SU-DHL-6 (cell line): ENCODE results near the gene PPP2R1A.

Experiments
- EZH2phosphoT487 ChIP-seq: fragments of 200-600 bp; sonication (generic), shearing (Covaris generic); conservative IDR thresholded peaks from 2 replicates; pipeline ENCODE4 v1.6.1; 2018; ENCODE audit warnings: mild to moderate bottlenecking, antibody characterized with exemption, low read length, moderate library complexity, mixed read lengths
- TF ChIP-seq, protein P1 (sequence below): fragments of 200-600 bp; sonication (generic); IDR thresholded peaks from one replicate; pipeline ENCODE4 v1.5.1; 2017; ENCODE audit warnings: antibody characterized with exemption, mild to moderate bottlenecking, low read length, moderate library complexity; ENCODE audit not compliant: insufficient read depth, poor library complexity, severe bottlenecking

DNA sequence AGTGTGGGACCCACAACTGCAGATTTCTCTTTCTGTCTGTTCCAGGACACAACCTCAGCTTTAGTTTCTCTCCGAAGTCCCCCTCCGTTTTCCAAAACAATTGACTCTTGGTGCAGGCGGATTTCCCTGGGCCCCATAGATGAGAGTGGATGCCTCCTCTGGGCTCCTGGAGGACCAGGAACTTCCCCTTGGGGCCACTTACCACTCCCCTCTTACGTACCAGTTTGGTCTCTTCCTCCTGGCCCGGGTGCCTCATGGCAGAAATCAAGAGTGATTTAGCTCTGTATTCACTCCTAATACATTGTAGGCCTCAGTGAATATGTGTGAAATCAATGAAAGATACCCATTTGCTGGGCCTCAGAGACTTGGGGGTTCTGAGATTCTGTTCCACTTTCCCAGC lies 34.4 kb downstream of the PPP2R1A start:
- TF ChIP-seq, protein P1, sequence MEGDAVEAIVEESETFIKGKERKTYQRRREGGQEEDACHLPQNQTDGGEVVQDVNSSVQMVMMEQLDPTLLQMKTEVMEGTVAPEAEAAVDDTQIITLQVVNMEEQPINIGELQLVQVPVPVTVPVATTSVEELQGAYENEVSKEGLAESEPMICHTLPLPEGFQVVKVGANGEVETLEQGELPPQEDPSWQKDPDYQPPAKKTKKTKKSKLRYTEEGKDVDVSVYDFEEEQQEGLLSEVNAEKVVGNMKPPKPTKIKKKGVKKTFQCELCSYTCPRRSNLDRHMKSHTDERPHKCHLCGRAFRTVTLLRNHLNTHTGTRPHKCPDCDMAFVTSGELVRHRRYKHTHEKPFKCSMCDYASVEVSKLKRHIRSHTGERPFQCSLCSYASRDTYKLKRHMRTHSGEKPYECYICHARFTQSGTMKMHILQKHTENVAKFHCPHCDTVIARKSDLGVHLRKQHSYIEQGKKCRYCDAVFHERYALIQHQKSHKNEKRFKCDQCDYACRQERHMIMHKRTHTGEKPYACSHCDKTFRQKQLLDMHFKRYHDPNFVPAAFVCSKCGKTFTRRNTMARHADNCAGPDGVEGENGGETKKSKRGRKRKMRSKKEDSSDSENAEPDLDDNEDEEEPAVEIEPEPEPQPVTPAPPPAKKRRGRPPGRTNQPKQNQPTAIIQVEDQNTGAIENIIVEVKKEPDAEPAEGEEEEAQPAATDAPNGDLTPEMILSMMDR, result no peak
- no peak for TF ChIP-seq EZH2phosphoT487
